ENCODE data around the gene CREB3L1.
"Not testable (repeated sequence)": the region's sequence is repeated elsewhere in the genome, so short reads cannot be mapped to it uniquely, and the experiment has no call there.

- not testable (repeated sequence) for TF ChIP-seq CTCF, POLR2A (IDR thresholded peaks at IDR 0.05)
Observed at GRCh38 chr11:46304036-46304435, 26.6 kb downstream of the CREB3L1 start.

All from right lobe of liver (tissue), 4 donors.